GM21447 (cell line): ENCODE results near the gene UVRAG.
A peak's percentile ranks its signal among the peaks of the same experiment; 100 is the strongest.

Source experiments
- ATAC-seq: cut with Tn5 transposase; IDR thresholded peaks from one replicate; pipeline ENCODE4 v1.9.1; 2021; ENCODE audit not compliant: unreplicated experiment

UVRAG gene

GRCh38 chr11:75814677-75815344 is at the start of gene UVRAG:
UVRAG (plus strand) TSS chr11:75815210; CDS start chr11:75815408, 198 bp downstream.
- ATAC-seq = peak; percentile 75

DNA sequence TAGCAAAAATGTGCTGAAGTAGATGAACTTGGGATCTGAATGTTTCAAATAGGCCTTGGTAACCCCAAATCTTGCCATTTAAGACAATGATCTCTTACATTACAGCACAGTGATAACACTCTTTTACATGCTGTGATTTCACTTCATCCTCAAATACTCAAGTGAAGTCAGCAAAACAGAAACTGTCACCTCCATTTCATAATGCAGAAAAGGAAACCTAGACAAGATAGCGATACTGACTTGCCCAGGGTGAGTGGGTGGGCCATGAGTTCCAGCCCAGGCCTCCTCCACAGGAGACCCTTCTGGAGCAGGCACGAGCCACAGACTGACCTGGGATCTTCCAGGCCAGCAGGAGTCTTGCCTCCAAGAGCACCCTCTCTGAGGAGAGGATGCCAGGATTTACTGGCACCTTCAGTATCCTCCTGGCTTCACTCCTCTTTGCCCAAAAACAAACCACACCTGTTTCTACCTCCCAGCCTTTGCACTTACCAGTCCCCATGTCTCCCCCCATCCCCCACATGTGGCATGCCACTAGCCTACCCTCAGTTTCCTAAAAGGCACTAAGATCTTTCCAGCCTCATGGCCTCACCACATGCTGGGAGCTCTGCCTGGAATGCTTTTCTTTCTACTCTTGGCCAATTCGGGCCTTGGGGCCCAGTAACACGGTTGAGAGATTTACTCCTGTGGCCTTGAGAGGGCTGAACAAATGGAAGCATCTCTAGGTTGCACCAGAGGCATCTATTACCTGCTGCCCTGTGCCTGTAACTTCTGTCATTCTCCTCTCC is 48.4 kb upstream of the UVRAG start:
- ATAC-seq = no peak

- no peak for ATAC-seq
Measured at GRCh38 chr11:75767228-75767572, 47.8 kb upstream of the UVRAG start.

- no peak for ATAC-seq
Measured at GRCh38 chr11:75767793-75768111, 47.3 kb upstream of the UVRAG start.

- peak; percentile 59 for ATAC-seq
Measured at GRCh38 chr11:75768112-75768908, 46.7 kb upstream of the UVRAG start, which contains the start of gene DGAT2. DGAT2 (plus strand) TSS chr11:75768778; CDS start chr11:75768992, 214 bp downstream.

DNA sequence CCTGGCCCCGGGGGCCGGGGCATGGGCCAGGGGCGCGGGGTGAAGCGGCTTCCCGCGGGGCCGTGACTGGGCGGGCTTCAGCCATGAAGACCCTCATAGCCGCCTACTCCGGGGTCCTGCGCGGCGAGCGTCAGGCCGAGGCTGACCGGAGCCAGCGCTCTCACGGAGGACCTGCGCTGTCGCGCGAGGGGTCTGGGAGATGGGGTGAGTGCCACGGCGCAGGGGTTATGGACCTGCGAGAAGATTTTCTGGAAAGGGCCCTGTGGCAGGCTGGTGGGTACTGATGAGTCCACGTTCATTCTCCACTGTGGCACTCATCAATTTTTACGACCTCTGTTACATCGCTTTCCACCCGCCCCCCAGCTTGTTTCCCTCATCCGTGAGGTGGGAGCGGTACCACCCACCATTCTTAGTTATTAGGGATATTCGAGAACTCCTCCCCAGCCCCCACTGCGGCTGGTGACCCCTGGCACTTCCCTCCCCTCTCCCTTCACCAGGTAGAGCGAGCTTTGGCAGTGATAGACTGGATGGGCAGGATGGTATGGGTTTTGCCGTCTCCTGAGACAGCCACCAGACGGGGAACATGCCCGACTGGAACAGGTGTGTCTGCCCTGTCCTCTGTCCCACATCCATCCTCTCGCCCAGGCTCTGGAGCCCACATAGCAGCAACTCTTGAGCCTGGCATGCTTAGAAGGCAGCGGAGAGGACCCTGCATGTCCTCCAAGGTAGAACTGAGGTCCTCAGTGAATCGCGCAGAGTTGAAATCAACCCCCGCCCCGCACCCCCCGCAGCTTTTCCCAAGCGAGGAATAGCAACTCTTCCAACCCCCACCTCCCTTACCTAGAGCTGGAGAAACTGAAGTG is 45.9 kb upstream of the UVRAG start:
- ATAC-seq = no peak

DNA sequence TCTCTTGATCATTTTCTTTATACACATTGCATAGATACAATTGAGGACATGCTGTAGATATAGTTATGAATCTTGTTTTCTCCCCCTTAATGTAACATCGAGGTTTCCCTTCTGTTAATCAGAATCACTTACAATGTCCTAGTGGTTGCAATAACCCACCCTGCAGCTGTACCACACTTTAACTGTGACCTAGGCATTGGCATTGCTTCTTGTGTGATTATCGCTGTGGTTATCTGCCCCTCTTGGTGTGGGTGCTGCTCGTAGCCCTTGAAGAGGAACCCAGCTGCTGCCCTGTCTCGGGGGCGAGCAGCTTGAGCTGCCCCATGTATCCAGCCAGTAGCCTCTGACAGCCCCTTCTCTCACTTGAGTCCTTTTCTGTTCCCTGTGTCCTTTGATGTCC is 44.9 kb upstream of the UVRAG start:
- ATAC-seq = no peak

DNA sequence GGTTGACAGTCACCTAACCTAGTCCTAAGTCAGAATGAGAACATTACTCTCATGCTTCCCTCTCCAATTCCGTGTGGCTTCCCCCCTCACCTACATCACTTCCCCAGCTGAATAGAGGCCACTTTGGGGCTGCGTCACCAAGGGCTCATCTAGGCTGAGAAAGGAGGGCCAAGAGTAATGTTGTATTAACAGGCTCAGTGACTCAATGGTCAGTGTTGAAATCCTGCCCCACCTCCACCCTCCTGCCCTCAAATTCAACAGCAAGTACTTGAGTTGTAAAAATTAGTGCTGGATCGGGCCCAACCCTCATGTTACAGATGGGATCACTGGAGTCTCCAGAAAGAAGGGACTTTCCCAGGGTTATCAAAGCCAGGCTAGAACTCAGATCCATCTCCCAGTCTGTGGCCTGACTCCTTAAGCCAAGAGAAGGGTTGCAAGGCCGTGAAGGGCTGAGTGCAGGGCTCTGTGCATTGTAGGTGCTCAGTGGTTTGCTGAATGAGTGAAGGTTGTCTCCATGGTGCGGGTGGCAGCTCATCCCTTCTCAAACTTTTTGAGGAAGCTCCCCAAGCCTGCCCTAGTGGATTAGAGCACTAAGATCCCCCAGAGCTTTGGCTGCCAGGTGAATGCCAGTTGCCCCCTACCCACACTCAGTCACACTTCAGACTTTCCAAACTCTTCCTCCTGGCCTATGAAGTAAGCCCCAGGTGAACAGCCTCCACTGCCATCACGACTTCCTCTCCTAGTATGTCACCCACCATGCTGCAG is 43.2 kb upstream of the UVRAG start:
- no peak for ATAC-seq

- ATAC-seq = peak; percentile 88
Measured at GRCh38 chr11:75773595-75774353, 41.2 kb upstream of the UVRAG start.

GRCh38 chr11:75775056-75775455 is 40.0 kb upstream of the UVRAG start:
- ATAC-seq = no peak

DNA sequence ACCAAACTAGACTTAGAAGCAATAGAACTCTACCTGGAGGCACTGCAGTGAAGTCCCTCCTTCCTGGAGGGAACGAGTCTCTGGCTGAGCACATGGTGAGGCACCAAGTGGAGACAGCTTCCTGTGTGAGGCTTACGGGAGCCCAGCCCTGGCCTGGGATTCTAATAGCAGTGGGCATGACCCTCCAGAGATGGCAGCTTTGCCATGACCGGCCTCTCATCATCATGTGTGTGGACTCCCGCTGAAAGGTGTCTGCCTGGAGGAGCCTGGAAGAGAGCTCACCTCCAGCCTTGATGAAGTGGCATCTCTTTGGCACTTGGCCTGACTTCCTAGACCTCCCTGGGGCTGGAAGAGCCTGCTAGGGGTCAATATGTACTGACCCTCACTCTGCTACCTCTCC is 38.5 kb upstream of the UVRAG start:
- ATAC-seq = no peak

- no peak for ATAC-seq
Measured at GRCh38 chr11:75777461-75778110, 37.4 kb upstream of the UVRAG start.

DNA sequence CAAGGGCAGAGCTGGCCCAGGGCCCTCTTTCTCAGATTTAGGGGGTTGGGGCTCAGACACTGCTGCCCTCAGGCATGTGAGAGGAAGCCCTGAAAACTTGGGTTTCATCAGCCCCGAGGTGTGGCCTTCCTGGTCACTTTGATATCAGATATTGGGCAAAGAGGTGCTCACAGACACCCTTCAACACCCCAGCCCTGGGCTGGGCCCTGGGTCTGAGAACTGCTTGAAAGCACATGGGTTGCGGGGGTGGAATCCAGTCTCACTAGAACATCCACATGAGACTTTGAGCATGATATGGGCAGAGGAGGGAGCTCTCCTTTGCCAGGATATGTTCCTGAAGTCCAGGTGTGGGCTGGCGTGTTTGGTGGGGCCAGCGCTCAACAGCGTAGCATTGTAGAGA is 36.0 kb upstream of the UVRAG start:
- ATAC-seq = no peak

DNA sequence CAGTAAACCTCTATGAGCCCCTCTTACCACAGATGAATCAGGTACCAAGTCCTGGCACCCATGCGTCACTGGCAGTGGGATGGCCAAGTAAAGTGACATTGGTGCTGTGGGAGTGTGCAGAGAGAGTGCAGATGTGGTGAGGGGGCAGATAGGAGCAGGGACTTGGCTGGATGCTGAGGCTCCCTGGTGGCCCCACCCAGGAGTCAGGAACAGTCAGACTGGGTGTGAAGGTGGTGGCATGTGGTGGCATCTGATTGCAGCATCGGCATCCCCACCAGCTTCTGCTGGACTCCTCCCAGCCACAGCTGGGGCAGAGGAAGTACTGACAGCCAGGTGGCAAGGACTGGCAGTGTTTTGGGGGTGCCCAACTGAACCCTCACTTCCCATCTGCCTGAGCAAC is 35.0 kb upstream of the UVRAG start:
- no peak for ATAC-seq

DNA sequence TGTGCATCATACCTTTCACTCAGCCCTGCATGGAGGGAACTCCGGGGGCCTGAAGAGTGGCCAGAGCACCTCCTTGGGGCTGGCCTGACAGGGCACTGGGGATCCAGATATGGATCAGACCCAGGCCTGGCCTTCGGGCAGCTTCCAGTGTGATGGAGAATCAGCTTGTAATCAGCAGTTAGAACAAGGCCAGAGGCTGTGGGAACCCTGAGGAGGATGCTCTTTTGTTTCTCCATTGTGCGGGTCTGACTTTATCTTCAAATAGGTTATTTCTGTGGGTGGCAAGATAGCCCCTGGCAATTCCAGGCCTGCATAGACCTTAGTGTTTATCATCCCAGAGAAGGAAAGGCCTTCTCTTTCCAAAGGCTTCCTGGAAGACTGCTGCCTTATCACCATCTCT is 34.1 kb upstream of the UVRAG start:
- no peak for ATAC-seq

DNA sequence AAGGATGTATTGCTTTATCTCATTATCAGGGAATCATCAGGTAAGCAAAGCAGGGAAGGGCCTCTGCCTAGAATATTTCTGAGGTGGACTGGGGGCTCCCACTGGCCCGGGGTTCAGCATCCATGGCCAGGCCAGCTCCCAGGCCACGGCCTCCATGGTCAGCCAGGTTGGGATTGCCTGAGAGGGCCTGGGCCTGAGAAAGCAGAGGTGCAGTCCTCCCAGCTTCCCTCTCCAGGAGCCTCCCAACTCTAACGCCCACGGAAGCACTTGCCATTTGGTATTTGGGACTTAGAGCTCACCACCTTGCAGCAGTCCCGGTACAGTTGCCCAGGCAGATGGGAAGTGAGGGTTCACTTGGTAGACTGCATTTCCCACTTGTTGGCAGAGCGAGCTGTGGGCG is 33.7 kb upstream of the UVRAG start:
- ATAC-seq = no peak

DNA sequence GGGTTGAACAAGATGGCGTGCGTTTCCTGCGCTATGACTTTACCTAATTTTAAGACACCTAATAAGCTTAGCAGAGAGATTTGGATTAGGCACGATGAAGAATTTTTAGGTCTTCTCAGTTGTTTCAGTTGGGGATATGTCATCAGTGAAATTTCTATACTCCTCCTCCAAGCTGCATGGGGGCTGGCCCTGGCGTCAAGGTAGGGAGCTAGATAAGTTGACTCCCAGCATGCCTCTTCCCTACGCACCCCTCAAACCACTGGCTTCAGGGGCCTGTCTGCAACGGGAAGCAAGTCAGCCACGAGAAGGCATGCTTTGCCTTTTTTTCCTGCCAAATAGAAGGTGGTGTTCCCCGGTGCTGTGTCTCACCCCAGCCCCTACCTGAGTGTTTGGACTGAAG is 33.2 kb upstream of the UVRAG start:
- no peak for ATAC-seq

- no peak for ATAC-seq
Measured at GRCh38 chr11:75782540-75783263, 32.3 kb upstream of the UVRAG start.
